NCI-H1092 (cell line): ENCODE measurements around the gene EEF1AKMT1.

Experiments used
- DNase-seq: peaks from one replicate; lab custom pipeline; 2025; lab: John Stamatoyannopoulos, UW

The EEF1AKMT1 gene

GRCh38 chr13:20718958-20719566 is 54.7 kb downstream of the EEF1AKMT1 start:
- no peak for DNase-seq

GRCh38 chr13:20717581-20718542 is 55.9 kb downstream of the EEF1AKMT1 start:
- no peak for DNase-seq

GRCh38 chr13:20716951-20717350 is 56.8 kb downstream of the EEF1AKMT1 start:
- DNase-seq: no peak

- no peak for DNase-seq
Measured at GRCh38 chr13:20715330-20715712, 58.4 kb downstream of the EEF1AKMT1 start.

GRCh38 chr13:20714563-20715329 is 59.0 kb downstream of the EEF1AKMT1 start:
- no peak for DNase-seq

GRCh38 chr13:20714161-20714560 is 59.6 kb downstream of the EEF1AKMT1 start:
- DNase-seq: no peak

GRCh38 chr13:20713751-20714150 is 60.0 kb downstream of the EEF1AKMT1 start:
- no peak for DNase-seq

GRCh38 chr13:20713014-20713376 is 60.8 kb downstream of the EEF1AKMT1 start:
- no peak for DNase-seq

GRCh38 chr13:20711301-20712044 is 62.3 kb downstream of the EEF1AKMT1 start:
- DNase-seq: no peak

- DNase-seq: no peak
Measured at GRCh38 chr13:20709782-20710181, 64.0 kb downstream of the EEF1AKMT1 start.

GRCh38 chr13:20709369-20709768 is 64.4 kb downstream of the EEF1AKMT1 start:
- no peak for DNase-seq

GRCh38 chr13:20708216-20708615 is 65.5 kb downstream of the EEF1AKMT1 start:
- DNase-seq: no peak

GRCh38 chr13:20706661-20707060 is 67.1 kb downstream of the EEF1AKMT1 start:
- no peak for DNase-seq

- DNase-seq: no peak
Measured at GRCh38 chr13:20704459-20705069, 69.2 kb downstream of the EEF1AKMT1 start.

GRCh38 chr13:20703780-20704458 is 69.8 kb downstream of the EEF1AKMT1 start:
- peak; percentile 52 for DNase-seq

- no peak for DNase-seq
Measured at GRCh38 chr13:20702915-20703779, 70.6 kb downstream of the EEF1AKMT1 start, which contains the start of gene IL17D. Gene IL17D, plus strand, starts transcription at chr13:20703699. Its CDS starts 303 bp downstream, at chr13:20704002.

- no peak for DNase-seq
Measured at GRCh38 chr13:20702530-20702914, 71.2 kb downstream of the EEF1AKMT1 start.

GRCh38 chr13:20701461-20701860 is 72.3 kb downstream of the EEF1AKMT1 start:
- DNase-seq: no peak

GRCh38 chr13:20700288-20700687 is 73.5 kb downstream of the EEF1AKMT1 start:
- no peak for DNase-seq

- no peak for DNase-seq
Measured at GRCh38 chr13:20699715-20700114, 74.0 kb downstream of the EEF1AKMT1 start.
